HG03045 (cell line): ENCODE results near the gene PRR22.

ENCODE experiments used
- ATAC-seq: cut with Tn5 transposase; IDR thresholded peaks from one replicate; pipeline ENCODE4 v1.9.1; 2021; ENCODE audit warnings: mild to moderate bottlenecking, moderate library complexity; ENCODE audit not compliant: unreplicated experiment

Gene PRR22

DNA sequence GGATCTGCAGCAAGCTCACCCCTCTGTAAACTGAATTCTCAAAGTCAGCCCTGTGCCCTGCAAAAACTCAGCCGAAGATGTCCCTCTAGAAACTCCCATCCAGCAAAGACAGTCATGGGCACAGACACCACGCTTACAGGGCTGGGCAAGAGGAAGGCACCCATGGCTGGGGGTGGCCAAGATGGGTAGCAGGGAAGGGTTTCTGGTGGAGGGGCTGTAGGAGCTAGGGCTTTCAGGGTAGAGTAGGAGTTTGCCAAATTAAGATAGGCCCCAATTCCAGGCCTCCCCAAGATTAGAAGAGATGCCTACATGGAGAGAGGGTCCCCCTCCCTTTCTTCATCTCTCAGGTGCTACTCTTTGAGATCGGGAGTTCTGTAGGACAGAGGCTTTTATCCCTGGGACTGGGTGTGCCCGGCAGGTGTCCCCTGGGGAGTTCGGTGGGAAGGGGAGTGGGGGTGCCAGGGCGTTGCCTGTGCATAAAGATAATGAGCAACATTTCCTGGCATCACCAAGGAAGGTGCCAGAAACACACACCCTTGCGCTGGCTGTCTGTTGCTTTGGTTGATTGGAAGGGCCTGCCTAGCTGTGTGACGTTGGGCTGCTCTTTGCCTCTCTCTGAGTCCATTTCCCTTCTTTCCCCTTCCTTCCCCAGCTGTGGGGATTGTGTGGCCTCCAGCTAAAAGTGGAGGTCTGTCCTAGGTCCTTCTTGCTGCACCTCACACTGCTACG lies 29.7 kb upstream of the PRR22 start:
- ATAC-seq, result no peak

GRCh38 chr19:5811117-5811516 lies 26.6 kb upstream of the PRR22 start:
- ATAC-seq, result no peak

DNA sequence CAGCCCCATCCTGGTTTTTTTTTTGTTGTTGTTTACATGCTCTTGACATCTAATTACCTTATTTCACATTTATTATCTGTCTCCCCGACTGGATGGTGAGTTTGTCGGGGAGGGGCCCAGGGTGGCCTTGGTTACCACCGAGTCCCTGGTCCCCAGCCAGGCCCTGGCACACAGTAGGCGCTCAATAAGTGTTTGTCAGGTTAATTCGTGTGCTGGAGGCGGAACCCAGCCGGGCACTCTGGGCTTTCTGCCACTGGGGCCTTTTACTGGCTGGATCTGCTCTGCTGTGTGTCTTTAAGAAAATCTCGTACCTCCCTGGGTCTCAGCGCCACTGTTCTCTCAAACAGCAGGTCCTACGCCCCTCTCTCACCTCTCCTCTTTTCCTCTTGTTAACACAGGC lies 24.9 kb upstream of the PRR22 start:
- no peak for ATAC-seq

DNA sequence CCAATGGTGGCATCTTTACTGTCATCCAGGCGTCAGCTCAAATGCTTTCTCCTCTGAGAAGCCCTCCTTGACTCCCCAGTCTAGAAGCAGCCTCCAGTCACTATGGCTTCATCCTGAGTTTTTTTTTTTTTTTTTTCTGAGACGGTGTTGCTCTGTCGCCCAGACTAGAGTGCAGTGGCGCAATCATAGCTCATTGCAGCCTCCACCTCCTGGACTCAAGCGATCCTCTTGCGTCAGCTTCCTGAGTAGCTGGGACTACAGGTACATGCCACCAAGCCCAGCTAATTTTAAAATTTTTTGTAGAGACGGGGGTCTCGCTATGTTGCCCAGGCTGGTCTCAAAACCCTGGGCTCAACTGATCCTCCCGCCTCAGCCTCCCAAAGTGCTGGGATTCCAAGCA lies 24.5 kb upstream of the PRR22 start:
- ATAC-seq, result no peak

DNA sequence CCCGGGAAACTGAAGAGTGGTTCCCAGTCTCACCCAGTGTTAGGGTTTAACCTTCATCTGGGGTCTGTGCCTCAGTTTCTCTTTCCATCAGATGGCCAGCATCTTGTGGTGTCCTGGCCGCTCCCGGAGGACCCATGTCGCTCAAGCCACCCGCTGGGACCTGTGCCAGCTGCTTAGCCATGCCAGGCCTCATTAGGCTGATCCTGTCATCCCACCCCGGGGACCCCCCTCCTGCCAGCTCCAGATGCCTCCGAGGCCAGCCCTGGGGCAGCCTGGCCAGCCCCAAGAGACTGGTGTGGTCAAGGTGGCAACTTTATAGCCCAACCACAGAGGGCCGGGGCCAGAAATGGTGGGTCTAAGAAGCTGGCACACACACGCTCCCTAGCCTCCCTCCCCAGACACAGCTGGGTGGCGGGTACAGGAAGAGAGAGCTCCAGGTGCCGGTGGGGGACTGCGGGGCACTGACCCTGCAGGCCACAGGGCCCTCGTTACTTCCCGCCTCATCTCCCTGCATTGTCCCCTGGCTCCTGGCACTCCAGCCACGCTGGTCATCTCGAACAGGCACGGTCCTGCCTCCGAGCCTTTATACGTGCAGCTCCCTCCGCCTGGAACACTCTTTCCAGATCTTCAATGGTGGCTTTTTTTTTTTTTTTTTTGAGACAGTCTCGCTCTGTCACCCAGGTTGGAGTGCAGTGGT lies 23.7 kb upstream of the PRR22 start:
- ATAC-seq, result no peak

DNA sequence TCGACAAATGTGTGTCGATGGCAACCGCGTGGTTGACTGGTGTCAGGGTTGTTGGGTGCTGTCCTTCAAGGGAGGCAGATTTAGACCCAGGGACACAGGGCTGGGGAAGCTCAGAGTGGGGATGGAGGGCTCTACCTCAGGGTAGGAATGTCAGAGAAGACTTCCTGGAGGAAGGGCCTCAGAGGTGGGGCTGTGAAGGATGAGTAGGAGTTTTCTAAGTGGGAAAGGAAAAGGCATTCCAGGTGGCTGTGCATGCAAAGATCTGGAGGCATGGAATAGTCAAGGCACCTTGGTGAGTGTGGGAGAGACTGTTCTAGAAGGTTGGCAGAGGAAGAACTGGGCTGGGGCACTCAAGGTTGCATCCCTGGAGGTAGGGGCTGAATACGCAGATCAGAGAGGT lies 22.4 kb upstream of the PRR22 start:
- ATAC-seq, result no peak

- ATAC-seq, result no peak
Observed at GRCh38 chr19:5806133-5806489, 21.6 kb upstream of the PRR22 start.

DNA sequence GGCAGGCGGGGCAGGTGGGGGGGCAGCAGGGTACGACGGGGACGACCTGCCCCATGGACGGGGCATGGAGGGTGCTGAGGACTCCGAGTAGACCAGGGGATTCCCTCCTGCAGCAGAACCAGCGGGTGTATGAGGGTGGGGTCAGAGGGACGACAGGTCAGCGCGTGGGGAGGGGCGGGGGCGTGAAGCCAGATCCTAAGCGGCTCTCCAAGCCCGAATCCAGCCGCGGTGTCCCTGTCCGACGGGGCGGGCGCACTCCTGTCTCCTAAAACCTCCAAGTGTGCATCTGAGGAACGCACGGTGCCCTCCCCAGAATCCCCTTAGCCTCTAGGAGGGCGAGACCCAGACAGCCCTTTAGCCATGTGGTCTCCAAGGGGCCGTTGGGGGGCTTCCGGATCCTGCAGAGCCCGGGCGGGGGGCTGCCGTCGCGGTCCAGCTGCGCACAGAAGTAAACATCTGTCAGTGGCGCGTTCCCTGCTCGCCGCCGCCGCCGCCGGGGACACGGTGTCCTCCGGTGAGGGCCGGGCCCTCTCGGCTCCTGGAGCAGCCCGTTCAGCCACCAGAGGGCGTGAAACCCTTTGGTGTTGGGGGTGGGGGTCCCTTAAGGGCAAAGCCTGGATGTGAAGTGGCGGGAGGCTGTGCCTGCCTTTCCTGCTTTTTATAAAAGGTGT lies 21.1 kb upstream of the PRR22 start:
- no peak for ATAC-seq

DNA sequence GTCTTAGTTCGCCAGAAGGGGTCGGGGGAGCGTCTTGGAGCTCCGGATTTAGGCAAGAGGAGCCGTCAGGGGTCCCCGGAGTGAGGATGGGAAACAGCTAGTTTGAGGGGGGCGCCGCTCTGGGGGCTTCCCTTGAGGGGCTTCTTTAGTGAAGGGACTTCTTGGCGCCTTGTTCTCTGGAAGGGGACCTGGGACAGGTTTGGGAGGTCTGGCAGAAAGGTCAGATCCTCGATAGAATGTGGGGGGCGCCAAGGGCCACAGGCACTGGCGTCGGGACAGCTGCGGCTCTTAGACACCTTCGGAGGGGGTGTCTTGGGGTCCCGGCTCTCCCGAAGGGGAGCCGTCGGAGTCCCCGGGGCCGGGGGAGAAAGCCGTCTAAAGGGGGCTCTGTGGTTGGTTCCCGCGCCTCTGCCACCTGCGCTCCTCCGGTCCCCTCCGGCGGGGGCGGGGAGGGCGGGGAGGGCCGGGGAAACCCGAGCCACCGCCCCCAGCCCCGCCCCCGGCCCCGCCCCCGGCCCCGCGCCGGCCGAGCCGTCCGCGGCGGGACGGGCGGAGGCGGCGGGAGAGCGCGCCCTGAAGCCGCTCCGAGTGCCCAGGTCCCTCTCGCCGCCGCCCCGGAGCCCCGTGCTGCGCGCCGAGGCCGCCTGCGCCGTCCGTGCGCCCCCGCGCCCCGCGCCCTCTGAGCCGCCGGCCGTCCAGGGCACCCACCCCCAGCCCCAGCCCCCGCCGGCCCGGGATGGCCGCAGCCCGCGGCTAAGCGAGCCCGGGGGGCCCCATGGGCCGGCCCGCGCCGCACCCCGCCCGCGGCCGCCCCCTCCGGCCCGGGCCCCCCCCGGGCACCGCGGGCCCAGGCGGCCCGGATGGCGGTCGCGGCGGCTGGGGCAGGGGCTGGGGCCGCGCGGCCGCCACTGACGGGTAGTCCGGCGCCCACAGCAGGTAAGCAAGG lies 20.2 kb upstream of the PRR22 start, which contains the start of gene NRTN:
TSS of gene NRTN (plus strand) at position 552 of the 946 bp plus-strand sequence. CDS start 19,099 bp downstream, outside the sequence.
- no peak for ATAC-seq

- no peak for ATAC-seq
Observed at GRCh38 chr19:5803752-5804515, 19.4 kb upstream of the PRR22 start.

GRCh38 chr19:5803441-5803751 lies 18.9 kb upstream of the PRR22 start:
- no peak for ATAC-seq

- ATAC-seq, result no peak
Observed at GRCh38 chr19:5801796-5802619, 17.5 kb upstream of the PRR22 start.

GRCh38 chr19:5800361-5801270 lies 16.1 kb upstream of the PRR22 start:
- no peak for ATAC-seq

- ATAC-seq, result no peak
Observed at GRCh38 chr19:5799247-5800241, 15.0 kb upstream of the PRR22 start.

DNA sequence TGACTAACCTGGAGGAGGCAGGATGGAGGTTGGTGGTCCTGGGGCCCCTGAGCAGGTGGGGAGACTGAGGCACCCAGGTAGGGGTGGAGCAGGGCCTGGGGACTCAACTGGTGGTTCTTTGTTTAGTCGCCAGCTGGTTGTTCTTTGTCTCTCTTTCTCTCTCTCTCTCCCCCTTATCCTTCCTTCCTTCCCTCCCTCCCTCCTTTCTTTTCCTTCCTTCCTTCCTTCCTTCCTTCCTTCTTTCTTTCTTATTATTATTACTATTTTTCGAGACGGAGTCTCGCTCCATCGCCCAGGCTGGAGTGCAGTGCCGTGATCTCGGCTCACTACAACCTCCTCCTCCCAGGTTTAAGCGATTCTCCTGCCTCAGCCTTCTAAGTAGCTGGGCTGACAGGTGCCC lies 13.7 kb upstream of the PRR22 start:
- ATAC-seq, result no peak

DNA sequence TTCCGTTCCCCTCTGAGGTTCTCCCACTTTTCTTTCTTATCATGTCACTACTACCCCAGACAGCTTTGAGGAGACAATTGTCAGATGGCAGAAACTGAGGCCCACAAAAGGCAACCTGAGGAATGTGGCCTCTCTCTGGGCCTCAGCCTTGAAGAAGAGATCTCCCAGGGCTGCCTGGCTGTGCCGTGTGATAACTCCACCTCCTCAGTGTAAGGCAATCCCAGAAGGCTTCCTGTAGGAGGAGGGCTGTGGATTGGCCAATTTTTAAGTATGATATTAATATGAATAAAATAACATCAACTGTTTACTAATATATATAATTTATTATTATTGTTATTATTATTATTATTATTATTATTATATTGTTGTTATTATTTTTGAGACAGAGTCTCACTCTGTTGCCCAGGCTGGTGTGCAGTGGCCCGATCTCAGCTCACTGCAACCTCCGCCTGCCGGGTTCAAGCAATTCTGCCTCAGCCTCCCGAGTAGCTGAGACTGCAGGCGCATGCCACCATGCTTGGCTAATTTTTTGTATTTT lies 10.9 kb upstream of the PRR22 start:
- ATAC-seq, result no peak

DNA sequence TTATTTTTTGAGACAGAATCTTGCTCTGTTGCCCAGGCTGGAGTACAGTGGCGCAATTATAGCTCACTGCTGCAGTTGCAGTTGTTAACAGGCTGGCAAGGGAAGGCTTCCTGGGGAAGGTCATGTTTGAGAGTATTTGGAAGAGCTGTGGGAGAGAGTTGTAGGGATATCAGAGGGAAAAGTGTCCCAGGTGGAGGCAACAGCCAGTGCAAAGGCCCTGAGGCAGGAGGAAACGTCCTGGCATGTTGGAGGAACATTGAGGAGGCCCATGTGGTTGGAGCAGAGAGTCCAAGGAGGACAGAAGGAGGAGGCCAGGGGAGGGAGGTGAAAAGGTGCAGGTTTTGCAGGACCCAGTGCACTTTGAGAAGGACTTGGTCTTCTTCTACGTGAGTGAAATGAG lies 8.6 kb upstream of the PRR22 start:
- ATAC-seq, result no peak
